ENCODE results near the gene TMEM145.
"Not testable (repeated sequence)": the region's sequence is repeated elsewhere in the genome, so short reads cannot be mapped to it uniquely, and the experiment has no call there.

Gene TMEM145

GRCh38 chr19:42315024-42315423 lies 1.9 kb downstream of the TMEM145 start:
- DNase-seq (ENCODE audit: low read depth), result no peak

GRCh38 chr19:42316223-42317211 lies 3.4 kb downstream of the TMEM145 start:
- DNase-seq (ENCODE audit: low read depth), result no peak

GRCh38 chr19:42317535-42317934 lies 4.4 kb downstream of the TMEM145 start:
- DNase-seq (ENCODE audit: low read depth), result no peak

GRCh38 chr19:42322305-42322704 lies 9.2 kb downstream of the TMEM145 start:
- DNase-seq (ENCODE audit: low read depth), result no peak

- DNase-seq (ENCODE audit: low read depth), result no peak
These were observed 10.4 kb downstream of the TMEM145 start for GRCh38 chr19:42323473-42323851.

GRCh38 chr19:42323852-42324654 lies 10.9 kb downstream of the TMEM145 start:
- DNase-seq (ENCODE audit: low read depth), result no peak

- no peak for DNase-seq (ENCODE audit: low read depth)
These were observed 11.7 kb downstream of the TMEM145 start for GRCh38 chr19:42324655-42325307.

- peak; percentile 98 for DNase-seq (ENCODE audit: low read depth)
These were observed 12.3 kb downstream of the TMEM145 start, which contains the start of gene MEGF8 for GRCh38 chr19:42325308-42325895. Gene MEGF8, plus strand, starts transcription at chr19:42325635. Its CDS starts 609 bp downstream, at chr19:42326244.

- DNase-seq (ENCODE audit: low read depth), result no peak
These were observed 13.0 kb downstream of the TMEM145 start for GRCh38 chr19:42325896-42326771.

GRCh38 chr19:42326969-42327368 lies 13.9 kb downstream of the TMEM145 start:
- no peak for DNase-seq (ENCODE audit: low read depth)

GRCh38 chr19:42327381-42327780 lies 14.3 kb downstream of the TMEM145 start:
- DNase-seq (ENCODE audit: low read depth), result no peak

- DNase-seq (ENCODE audit: low read depth), result no peak
These were observed 15.0 kb downstream of the TMEM145 start for GRCh38 chr19:42328106-42328505.

- DNase-seq (ENCODE audit: low read depth), result no peak
These were observed 15.7 kb downstream of the TMEM145 start for GRCh38 chr19:42328854-42329253.

- no peak for DNase-seq (ENCODE audit: low read depth)
These were observed 17.2 kb downstream of the TMEM145 start for GRCh38 chr19:42330241-42330711.

- not testable (repeated sequence) for DNase-seq (ENCODE audit: low read depth)
These were observed 18.2 kb downstream of the TMEM145 start for GRCh38 chr19:42331333-42331732.

- DNase-seq (ENCODE audit: low read depth), result no peak
These were observed 18.9 kb downstream of the TMEM145 start for GRCh38 chr19:42332059-42332458.

GRCh38 chr19:42333018-42333417 lies 19.9 kb downstream of the TMEM145 start:
- DNase-seq (ENCODE audit: low read depth), result no peak

- no peak for DNase-seq (ENCODE audit: low read depth)
These were observed 21.0 kb downstream of the TMEM145 start for GRCh38 chr19:42333975-42334696.

- DNase-seq (ENCODE audit: low read depth), result no peak
These were observed 21.7 kb downstream of the TMEM145 start for GRCh38 chr19:42334697-42335373.

Measured in stromal cell of bone marrow (primary cell).